GM12878 (cell line): ENCODE measurements around the gene GRIPAP1. TPM values are rescaled to one million over a fixed set of nuclear protein-coding genes. Genes with fewer than 3 reads are reported as not detected.

Experiments used
- ATAC-seq: fragments of 200-7000 bp; cut with Tn5 transposase; 3 replicates; pipeline ENCODE4 v1.9.1; 2020; ENCODE audit warnings: mild to moderate bottlenecking, moderate library complexity
- BruUV-seq: library from RNA; stranded (reverse); fragments of 400-500 nt; replicated peaks from 2 replicates; lab custom pipeline; 2021; lab: Mats Ljungman, UMichigan
- CTCF ChIA-PET: fragments of 300-600 bp; sonication (Branson Sonifier 250); formaldehyde crosslinking; extraction: SDS; loops from one replicate; lab custom pipeline; 2021; ENCODE audit warnings: inconsistent platforms; lab: Yijun Ruan, JAX
- POLR2A ChIA-PET: fragments of 350-600 bp; formaldehyde crosslinking; extraction: SDS; loops from one replicate; lab custom pipeline; 2021; ENCODE audit warnings: inconsistent platforms; lab: Charles Lee
- RAD21 ChIA-PET: fragments of 300-600 bp; sonication (Branson Sonifier 250); formaldehyde crosslinking; loops from one replicate; lab custom pipeline; 2023; ENCODE audit warnings: antibody characterized with exemption; ENCODE audit not compliant: unreplicated experiment; lab: Charles Lee
- SMC1A ChIA-PET: fragments of 300-600 bp; sonication (Branson Sonifier 250); formaldehyde crosslinking; loops from one replicate; lab custom pipeline; 2023; ENCODE audit not compliant: unreplicated experiment, uncharacterized antibody; lab: Charles Lee
- DNase-seq: peaks from one replicate; pipeline ENCODE4 v3.0.0-alpha.2; 2011; ENCODE audit warnings: low read depth, low spot score
- FAIRE-seq: peaks from 3 replicates; lab custom pipeline; 2011; peaks lifted over from hg19 to GRCh38; lab: Jason Lieb, UNC
- H2AFZ ChIP-seq: 2 replicates; pipeline ENCODE4 v1.6.0; 2011; ENCODE audit warnings: low read depth, low read length, control low read depth; ENCODE audit not compliant: control insufficient read depth
- H3K27ac ChIP-seq: 2 replicates; pipeline ENCODE4 v1.5.1; 2011; ENCODE audit warnings: control low read depth; ENCODE audit not compliant: control insufficient read depth, insufficient read depth
- H3K27me3 ChIP-seq, 2 experiments: replicated peaks in 1 of 2; 2 replicates each; pipeline versions ENCODE4 v1.6.0 to v1.6.1; 2011; ENCODE audit warnings: low read length in 1 of 2; ENCODE audit not compliant: control insufficient read depth in 2 of 2, insufficient read depth in 2 of 2
- H3K36me3 ChIP-seq, 2 experiments: 2 replicates each; pipeline ENCODE4 v1.5.1; 2011; ENCODE audit warnings: low read length in 1 of 2; ENCODE audit not compliant: control insufficient read depth in 2 of 2, insufficient read depth in 2 of 2
- H3K4me1 ChIP-seq: 2 replicates; pipeline ENCODE4 v1.6.1; 2011; ENCODE audit warnings: mild to moderate bottlenecking, low read length, moderate library complexity, mixed read lengths; ENCODE audit not compliant: control insufficient read depth, insufficient read depth
- H3K4me2 ChIP-seq: 2 replicates; pipeline ENCODE4 v1.6.0; 2011; ENCODE audit warnings: control low read depth; ENCODE audit not compliant: control insufficient read depth, insufficient read depth
- H3K4me3 ChIP-seq: fragments of 200-600 bp; sonication (generic); 2 replicates; pipeline ENCODE4 v1.5.1; 2016
- H3K79me2 ChIP-seq: 2 replicates; pipeline ENCODE4 v1.6.0; 2011; ENCODE audit warnings: low read length; ENCODE audit not compliant: control insufficient read depth, insufficient read depth
- H3K9ac ChIP-seq: 2 replicates; pipeline ENCODE4 v1.8.0; 2011; ENCODE audit warnings: low read length, control low read depth, mixed read lengths; ENCODE audit not compliant: control insufficient read depth, insufficient read depth
- H3K9me3 ChIP-seq: replicated peaks from 3 replicates; pipeline ENCODE4 v1.5.1; 2011; ENCODE audit warnings: mild to moderate bottlenecking, low read length; ENCODE audit not compliant: control insufficient read depth, insufficient read depth
- H4K20me1 ChIP-seq: 2 replicates; pipeline ENCODE4 v1.6.0; 2011; ENCODE audit not compliant: control insufficient read depth, insufficient read depth
- ASH2L ChIP-seq: fragments of 300-600, 200-600 bp; sonication (generic); IDR thresholded peaks from 2 replicates; pipeline ENCODE4 v1.6.1; 2017; ENCODE audit warnings: low read depth, mild to moderate bottlenecking, borderline replicate concordance
- CBX3 ChIP-seq: fragments of 200-600 bp; sonication (generic); IDR thresholded peaks from 2 replicates; pipeline ENCODE4 v1.6.1; 2016; ENCODE audit warnings: low read depth, borderline replicate concordance
- FOXM1 ChIP-seq: IDR thresholded peaks from 2 replicates; pipeline ENCODE4 v1.6.1; 2012; ENCODE audit warnings: low read depth, mild to moderate bottlenecking, inconsistent platforms, low read length, moderate library complexity
- GABPA ChIP-seq: IDR thresholded peaks from 2 replicates; pipeline ENCODE4 v1.6.1; 2014; ENCODE audit warnings: antibody characterized with exemption, low read depth, mild to moderate bottlenecking, inconsistent platforms
- IRF4 ChIP-seq: IDR thresholded peaks from 2 replicates; pipeline ENCODE4 v1.6.1; 2011; ENCODE audit warnings: low read depth, low read length
- KDM1A ChIP-seq: fragments of 200-600 bp; sonication (generic); IDR thresholded peaks from 2 replicates; pipeline ENCODE4 v1.6.1; 2016; ENCODE audit warnings: borderline replicate concordance
- KLF5 ChIP-seq: fragments of 450-650 bp; IDR thresholded peaks from 2 replicates; pipeline ENCODE4 v1.6.1; 2014; ENCODE audit warnings: mild to moderate bottlenecking; ENCODE audit not compliant: partially characterized antibody
- MTA3 ChIP-seq: IDR thresholded peaks from 2 replicates; pipeline ENCODE4 v1.6.1; 2012; ENCODE audit warnings: low read length, inconsistent platforms, borderline replicate concordance
- PML ChIP-seq: IDR thresholded peaks from 2 replicates; pipeline ENCODE4 v1.6.1; 2012; ENCODE audit warnings: low read length, inconsistent platforms
- TARDBP ChIP-seq: IDR thresholded peaks from 2 replicates; pipeline ENCODE4 v1.6.1; 2016; ENCODE audit warnings: borderline replicate concordance
- TCF3 ChIP-seq: IDR thresholded peaks from 2 replicates; pipeline ENCODE4 v1.6.1; 2012; ENCODE audit warnings: low read depth, mild to moderate bottlenecking, low read length, borderline replicate concordance; ENCODE audit not compliant: insufficient read depth
- YY1 ChIP-seq: IDR thresholded peaks from 2 replicates; pipeline ENCODE4 v1.6.1; 2011; ENCODE audit warnings: low read depth, mild to moderate bottlenecking, low read length
- ZSCAN29 ChIP-seq: fragments of 450-650 bp; IDR thresholded peaks from 2 replicates; pipeline ENCODE4 v1.6.1; 2017; ENCODE audit warnings: mild to moderate bottlenecking, moderate library complexity
- whole genome bisulfite sequencing: methylation state at CpG from one replicate; pipeline ENCODE4 v1.1.6; 2016; ENCODE audit warnings: low lambda C conversion rate; ENCODE audit not compliant: insufficient replicate concordance, insufficient coverage; ENCODE audit errors: missing lambda C conversion rate; 5-methylcytosine and 5-hydroxymethylcytosine counted together
- in situ Hi-C: fragments of 300-500 bp; cut with MboI; formaldehyde crosslinking; loops from 9 replicates; pipeline ENCODE4 v1.14.3; 2018; ENCODE audit warnings: mixed read lengths
- intact Hi-C: fragments of 100-400 bp; cut with micrococcal nuclease; formaldehyde crosslinking; loops from one replicate; pipeline ENCODE4 v1.14.2; 2022; ENCODE audit not compliant: unreplicated experiment
- polyA plus RNA-seq, 11 experiments: library from polyadenylated mRNA; depleted of rRNA in 4 of 11; unstranded in 6 of 11; stranded (reverse) in 5 of 11; fragments of >200 nt; fragmentation: Nextera tagmentation in 4 of 11; fragmentation: Illumina TruSeq in 1 of 11; extraction: Ambion mirVana in 4 of 11; extraction: Trizol in 1 of 11; gene quantifications; 1 replicate in 1 of 11; 2 replicates in 10 of 11; pipeline versions ENCODE4 v1.2.1 to v1.2.3, GENCODE V29; 2011 to 2016; ENCODE audit warnings: inconsistent platforms in 2 of 11, missing spikeins in 2 of 11, low read depth in 1 of 11
- total RNA-seq, 4 experiments: library from RNA; depleted of rRNA in 3 of 4; stranded (reverse); fragments of >200 nt in 3 of 4; fragmentation: Illumina TruSeq in 1 of 4; extraction: Trizol in 1 of 4; gene quantifications; 2 replicates each; pipeline versions ENCODE4 v1.2.1 to v1.2.3, GENCODE V29; 2013 to 2021
- TF ChIP-seq, protein P1 (sequence below): fragments of 450-650 bp; conservative IDR thresholded peaks from 2 replicates; pipeline ENCODE4 v1.6.1; 2017; ENCODE audit warnings: mild to moderate bottlenecking, moderate library complexity
- TF ChIP-seq, protein P2 (sequence below): fragments of 450-650 bp; IDR thresholded peaks from 2 replicates; pipeline ENCODE4 v1.6.1; 2018; ENCODE audit warnings: borderline replicate concordance, mild to moderate bottlenecking; ENCODE audit not compliant: partially characterized antibody
- TF ChIP-seq, protein P3 (sequence below): fragments of 450-650 bp; IDR thresholded peaks from 2 replicates; pipeline ENCODE4 v1.6.1; 2016; ENCODE audit warnings: mild to moderate bottlenecking

The GRIPAP1 gene
- total and polyA plus RNA-seq, 10 of the 15 experiments (the other 5 are each of a cell fraction or from before 2014, with no cell fraction given), result 4.2 to 44.7 (median 25.8) TPM

DNA sequence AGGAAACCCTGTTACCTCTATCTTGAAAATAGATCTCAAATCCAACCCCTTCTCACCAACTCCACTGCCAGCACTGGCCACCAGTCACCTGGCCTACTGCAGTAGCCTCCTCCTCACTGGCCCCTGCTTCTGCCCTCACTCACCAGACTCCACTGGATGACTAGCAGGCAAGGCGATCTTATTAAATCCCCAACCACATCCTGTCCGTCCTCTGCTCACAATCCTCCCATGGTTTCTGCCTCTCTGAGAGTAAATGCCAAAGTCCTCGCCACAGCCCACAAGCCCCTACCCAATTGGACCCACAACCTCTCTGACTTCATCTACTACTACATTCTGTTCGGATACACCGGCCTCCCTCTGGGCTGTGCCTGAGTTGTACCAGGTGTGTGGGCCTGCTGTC lies 77.8 kb downstream of the GRIPAP1 start:
- ATAC-seq, result no peak
- DNase-seq, result no peak
- peaks cover 12% of the 10 kb centered on the region for H3K4me1 ChIP-seq
- no peak for FAIRE-seq
- no TSS peak for BruUV-seq
- no peaks in the 10 kb centered on the region for H3K27me3 ChIP-seq
- no peak overlapping the region for H3K27ac ChIP-seq
- POLR2A ChIA-PET, result no interaction called here
- 38% methylated on average over 5 of the region's 5 CpGs for WGBS
- no peaks in the 10 kb centered on the region for H3K9me3 ChIP-seq
- H3K4me3 ChIP-seq, result no peak overlapping the region
- H3K36me3 ChIP-seq, result peaks cover 0 to 5% of the 10 kb centered on the region in 2 experiments; a peak in 2 of 4 replicates
- H3K9ac ChIP-seq, result no peak overlapping the region
- RAD21 ChIA-PET, result no interaction called here
- intact Hi-C loops, result loop anchor here (1.0 kb wide), 1 partner anchor 15 kb away; no protein-coding TSS in a partner anchor
- in situ Hi-C loops, result no loop called here
- no peaks in the 10 kb centered on the region for H4K20me1 ChIP-seq
- H3K4me2 ChIP-seq, result no peak overlapping the region
- SMC1A ChIA-PET, result interaction anchor here (0.7 kb wide), 1 partner anchor 13 kb away, joined by 3 read pairs; no protein-coding TSS in a partner anchor
- no peak overlapping the region for H2AFZ ChIP-seq
- no peaks in the 10 kb centered on the region; the same call in 1 of the 2 replicates for H3K79me2 ChIP-seq
- CTCF ChIA-PET, result no interaction called here
- TF ChIP-seq MTA3 (no peak), IRF4 (no peak), KLF5 (no peak), ASH2L (no peak), GABPA (no peak), FOXM1 (no peak), TCF3 (no peak), KDM1A (no peak), CBX3 (no peak), ZSCAN29 (no peak), YY1 (no peak), TARDBP (no peak), PML (no peak)
- TF ChIP-seq, protein P1, sequence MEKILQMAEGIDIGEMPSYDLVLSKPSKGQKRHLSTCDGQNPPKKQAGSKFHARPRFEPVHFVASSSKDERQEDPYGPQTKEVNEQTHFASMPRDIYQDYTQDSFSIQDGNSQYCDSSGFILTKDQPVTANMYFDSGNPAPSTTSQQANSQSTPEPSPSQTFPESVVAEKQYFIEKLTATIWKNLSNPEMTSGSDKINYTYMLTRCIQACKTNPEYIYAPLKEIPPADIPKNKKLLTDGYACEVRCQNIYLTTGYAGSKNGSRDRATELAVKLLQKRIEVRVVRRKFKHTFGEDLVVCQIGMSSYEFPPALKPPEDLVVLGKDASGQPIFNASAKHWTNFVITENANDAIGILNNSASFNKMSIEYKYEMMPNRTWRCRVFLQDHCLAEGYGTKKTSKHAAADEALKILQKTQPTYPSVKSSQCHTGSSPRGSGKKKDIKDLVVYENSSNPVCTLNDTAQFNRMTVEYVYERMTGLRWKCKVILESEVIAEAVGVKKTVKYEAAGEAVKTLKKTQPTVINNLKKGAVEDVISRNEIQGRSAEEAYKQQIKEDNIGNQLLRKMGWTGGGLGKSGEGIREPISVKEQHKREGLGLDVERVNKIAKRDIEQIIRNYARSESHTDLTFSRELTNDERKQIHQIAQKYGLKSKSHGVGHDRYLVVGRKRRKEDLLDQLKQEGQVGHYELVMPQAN, result no peak
- TF ChIP-seq, protein P2, sequence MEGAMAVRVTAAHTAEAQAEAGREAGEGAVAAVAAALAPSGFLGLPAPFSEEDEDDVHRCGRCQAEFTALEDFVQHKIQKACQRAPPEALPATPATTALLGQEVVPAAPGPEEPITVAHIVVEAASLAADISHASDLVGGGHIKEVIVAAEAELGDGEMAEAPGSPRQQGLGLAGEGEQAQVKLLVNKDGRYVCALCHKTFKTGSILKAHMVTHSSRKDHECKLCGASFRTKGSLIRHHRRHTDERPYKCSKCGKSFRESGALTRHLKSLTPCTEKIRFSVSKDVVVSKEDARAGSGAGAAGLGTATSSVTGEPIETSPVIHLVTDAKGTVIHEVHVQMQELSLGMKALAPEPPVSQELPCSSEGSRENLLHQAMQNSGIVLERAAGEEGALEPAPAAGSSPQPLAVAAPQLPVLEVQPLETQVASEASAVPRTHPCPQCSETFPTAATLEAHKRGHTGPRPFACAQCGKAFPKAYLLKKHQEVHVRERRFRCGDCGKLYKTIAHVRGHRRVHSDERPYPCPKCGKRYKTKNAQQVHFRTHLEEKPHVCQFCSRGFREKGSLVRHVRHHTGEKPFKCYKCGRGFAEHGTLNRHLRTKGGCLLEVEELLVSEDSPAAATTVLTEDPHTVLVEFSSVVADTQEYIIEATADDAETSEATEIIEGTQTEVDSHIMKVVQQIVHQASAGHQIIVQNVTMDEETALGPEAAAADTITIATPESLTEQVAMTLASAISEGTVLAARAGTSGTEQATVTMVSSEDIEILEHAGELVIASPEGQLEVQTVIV, result no peak
- TF ChIP-seq, protein P3, sequence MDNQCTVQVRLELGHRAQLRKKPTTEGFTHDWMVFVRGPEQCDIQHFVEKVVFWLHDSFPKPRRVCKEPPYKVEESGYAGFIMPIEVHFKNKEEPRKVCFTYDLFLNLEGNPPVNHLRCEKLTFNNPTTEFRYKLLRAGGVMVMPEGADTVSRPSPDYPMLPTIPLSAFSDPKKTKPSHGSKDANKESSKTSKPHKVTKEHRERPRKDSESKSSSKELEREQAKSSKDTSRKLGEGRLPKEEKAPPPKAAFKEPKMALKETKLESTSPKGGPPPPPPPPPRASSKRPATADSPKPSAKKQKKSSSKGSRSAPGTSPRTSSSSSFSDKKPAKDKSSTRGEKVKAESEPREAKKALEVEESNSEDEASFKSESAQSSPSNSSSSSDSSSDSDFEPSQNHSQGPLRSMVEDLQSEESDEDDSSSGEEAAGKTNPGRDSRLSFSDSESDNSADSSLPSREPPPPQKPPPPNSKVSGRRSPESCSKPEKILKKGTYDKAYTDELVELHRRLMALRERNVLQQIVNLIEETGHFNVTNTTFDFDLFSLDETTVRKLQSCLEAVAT, result no peak
